Lower leg skin (tissue), 4 donors: Measurements from ENCODE around the gene SLC35F4. TPM values are rescaled to one million over a fixed set of nuclear protein-coding genes. Genes with fewer than 3 reads are reported as not detected.

ENCODE experiments used
- DNase-seq, 2 donors: peaks; one replicate each; pipeline ENCODE4 v3.0.0-alpha.2; 2019; ENCODE audit warnings: low spot score in 2 of 2
- H3K4me3 ChIP-seq: fragments of 200-600 bp; sonication (generic); 2 replicates; pipeline ENCODE4 v1.5.1; 2017; ENCODE audit warnings: mild to moderate bottlenecking, low read depth; ENCODE audit not compliant: poor library complexity, severe bottlenecking
- CTCF ChIP-seq, 3 donors: fragments of 450-650 bp; IDR thresholded peaks; one replicate each; pipeline ENCODE4 v1.5.1; 2016; ENCODE audit warnings: antibody characterized with exemption in 3 of 3, mild to moderate bottlenecking in 3 of 3, moderate library complexity in 2 of 3
- POLR2A ChIP-seq, 2 donors: fragments of 450-650 bp; IDR thresholded peaks; one replicate each; pipeline ENCODE4 v1.6.1; 2016 to 2017; ENCODE audit warnings: antibody characterized with exemption in 2 of 2, mild to moderate bottlenecking in 1 of 2, moderate library complexity in 1 of 2
- WGBS, 2 donors: methylation state at CpG; one replicate each; pipeline ENCODE4 v1.1.5; 2018; 5-methylcytosine and 5-hydroxymethylcytosine counted together
- intact Hi-C: fragments of 100-400 bp; cut with DNase I; formaldehyde crosslinking; loops from one replicate; pipeline ENCODE4 v1.15.0; 2023; ENCODE audit warnings: low total_unique reads
- total RNA-seq, 4 donors: library from RNA; depleted of rRNA; stranded (reverse); fragments of >200 nt; gene quantifications; one replicate each; pipeline ENCODE4 v1.1.0, GENCODE V29; 2016

SLC35F4 gene
- total RNA-seq, 4 donors from 2014 or later, result 2.2 TPM; not detected in 3

DNA sequence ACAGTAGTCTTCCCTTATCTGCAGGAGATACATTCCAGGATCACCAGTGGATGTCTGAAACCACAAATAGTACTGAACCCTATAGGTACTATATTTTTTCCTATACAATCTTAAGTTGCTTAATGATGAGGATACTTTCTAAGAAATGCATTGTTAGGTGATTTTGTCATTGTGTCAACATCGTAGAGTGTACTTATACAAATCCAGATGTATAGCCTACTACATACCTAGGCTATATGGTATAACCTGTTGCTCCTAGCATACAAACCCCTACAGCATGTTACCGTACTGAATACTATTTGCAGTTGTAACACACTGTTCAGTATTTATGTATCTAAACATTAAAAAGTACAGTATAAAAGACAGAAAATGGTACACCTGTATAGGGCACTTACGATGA, 165.9 kb downstream of the SLC35F4 start:
- no peak overlapping the region for H3K4me3 ChIP-seq
- intact Hi-C loops, result loop anchor here (5.0 kb wide), 1 partner anchor 398 kb away; no protein-coding TSS in a partner anchor
- TF ChIP-seq CTCF (IDR thresholded peaks at IDR 0.05), result no peak
- no peak for TF ChIP-seq POLR2A (IDR thresholded peaks at IDR 0.05)
- 40 to 86% methylated on average over 3 of the region's 3 CpGs for WGBS, 2 donors
- no peak for DNase-seq

GRCh38 chr14:57692671-57693070, 173.2 kb downstream of the SLC35F4 start:
- intact Hi-C loops, result no loop called here
- H3K4me3 ChIP-seq, result no peak overlapping the region
- DNase-seq, result no peak
- TF ChIP-seq CTCF (IDR thresholded peaks at IDR 0.05), result no peak
- no peak for TF ChIP-seq POLR2A (IDR thresholded peaks at IDR 0.05)

- no peak overlapping the region for H3K4me3 ChIP-seq
- no peak for TF ChIP-seq POLR2A (IDR thresholded peaks at IDR 0.05)
- TF ChIP-seq CTCF (IDR thresholded peaks at IDR 0.05), result no peak
- intact Hi-C loops, result no loop called here
- WGBS, 2 donors, result 63 to 69% methylated on average over 1 of the region's 1 CpG
- no peak for DNase-seq
Observed at GRCh38 chr14:57687416-57687815, 178.5 kb downstream of the SLC35F4 start.

DNA sequence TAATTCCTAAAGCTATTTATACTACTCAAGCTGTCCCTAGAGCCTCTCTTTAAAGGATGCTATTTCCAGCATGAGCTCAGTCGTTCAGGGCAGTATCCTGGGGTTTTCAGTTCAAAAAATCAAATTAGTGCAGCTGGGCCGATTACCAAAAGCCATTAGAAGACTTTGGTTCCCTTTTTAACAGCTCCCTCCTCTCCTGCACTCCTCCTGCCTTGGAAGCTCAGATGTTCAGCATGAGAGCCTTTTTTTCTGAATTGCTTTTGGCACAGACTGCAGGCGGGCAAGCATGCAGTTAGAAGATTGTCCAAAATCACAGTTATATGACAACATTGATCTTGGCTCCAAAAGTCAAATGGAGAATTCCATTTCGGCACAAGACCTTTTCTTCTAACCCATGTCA, 179.6 kb downstream of the SLC35F4 start:
- TF ChIP-seq POLR2A (IDR thresholded peaks at IDR 0.05), result no peak
- no peak for TF ChIP-seq CTCF (IDR thresholded peaks at IDR 0.05)
- no peak overlapping the region for H3K4me3 ChIP-seq
- 63 to 68% methylated on average over 4 of the region's 4 CpGs for WGBS, 2 donors
- DNase-seq, result no peak
- intact Hi-C loops, result no loop called here

DNA sequence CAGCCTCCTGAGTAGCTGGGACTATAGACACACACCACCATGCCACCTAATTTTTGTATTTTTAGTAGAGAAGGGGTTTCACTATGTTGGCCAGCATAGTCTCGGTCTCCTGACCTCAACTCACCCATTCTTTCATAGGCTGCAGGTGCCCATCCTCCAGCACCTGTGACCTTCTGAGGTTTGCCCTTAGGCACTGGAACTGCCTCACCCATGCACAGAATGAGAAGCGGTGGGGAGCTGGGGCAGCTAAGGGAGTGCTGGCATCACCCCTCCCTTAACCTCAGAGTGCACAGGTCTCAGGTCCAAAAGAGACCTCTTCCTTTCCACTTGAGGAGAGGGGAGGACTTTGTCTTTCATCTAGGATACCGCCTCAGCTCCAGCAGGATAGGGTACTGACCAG, 194.9 kb downstream of the SLC35F4 start:
- no peak for DNase-seq
- WGBS, 2 donors, result 86 to 90% methylated on average over 3 of the region's 3 CpGs
- intact Hi-C loops, result no loop called here
- no peak overlapping the region for H3K4me3 ChIP-seq
- TF ChIP-seq POLR2A (IDR thresholded peaks at IDR 0.05) (no peak), CTCF (IDR thresholded peaks at IDR 0.05) (no peak)

- DNase-seq, result no peak
- TF ChIP-seq CTCF (IDR thresholded peaks at IDR 0.05) (no peak), POLR2A (IDR thresholded peaks at IDR 0.05) (no peak)
- 48 to 65% methylated on average over 2 of the region's 2 CpGs for WGBS, 2 donors
- intact Hi-C loops, result no loop called here
- H3K4me3 ChIP-seq, result no peak overlapping the region
Observed at GRCh38 chr14:57660208-57660607, 205.7 kb downstream of the SLC35F4 start.
